HG03521 (cell line): ENCODE results near the gene FAM217A.

Experiments
- ATAC-seq: cut with Tn5 transposase; IDR thresholded peaks from one replicate; pipeline ENCODE4 v1.9.1; 2021; ENCODE audit warnings: mild to moderate bottlenecking, moderate library complexity; ENCODE audit not compliant: unreplicated experiment

The FAM217A gene

DNA sequence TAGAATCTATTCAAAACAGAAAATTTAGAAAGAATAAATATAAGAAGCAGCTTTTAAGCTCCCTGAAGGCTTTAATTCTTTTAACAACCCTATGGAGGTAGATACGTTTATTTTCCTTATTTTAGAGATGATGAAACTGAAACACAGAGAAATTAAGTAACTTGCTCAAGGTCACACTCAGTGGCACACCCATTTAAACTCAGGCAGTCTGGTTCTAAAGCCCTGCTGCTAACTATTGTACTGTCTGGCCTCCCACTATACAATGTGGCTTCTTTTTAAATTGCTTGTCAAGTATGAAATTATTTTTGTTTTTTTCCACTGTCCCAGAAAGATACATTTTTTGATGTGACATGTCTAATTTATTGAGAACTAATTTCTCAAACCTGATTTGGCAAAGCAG, 55.7 kb downstream of the FAM217A start:
- ATAC-seq = no peak

DNA sequence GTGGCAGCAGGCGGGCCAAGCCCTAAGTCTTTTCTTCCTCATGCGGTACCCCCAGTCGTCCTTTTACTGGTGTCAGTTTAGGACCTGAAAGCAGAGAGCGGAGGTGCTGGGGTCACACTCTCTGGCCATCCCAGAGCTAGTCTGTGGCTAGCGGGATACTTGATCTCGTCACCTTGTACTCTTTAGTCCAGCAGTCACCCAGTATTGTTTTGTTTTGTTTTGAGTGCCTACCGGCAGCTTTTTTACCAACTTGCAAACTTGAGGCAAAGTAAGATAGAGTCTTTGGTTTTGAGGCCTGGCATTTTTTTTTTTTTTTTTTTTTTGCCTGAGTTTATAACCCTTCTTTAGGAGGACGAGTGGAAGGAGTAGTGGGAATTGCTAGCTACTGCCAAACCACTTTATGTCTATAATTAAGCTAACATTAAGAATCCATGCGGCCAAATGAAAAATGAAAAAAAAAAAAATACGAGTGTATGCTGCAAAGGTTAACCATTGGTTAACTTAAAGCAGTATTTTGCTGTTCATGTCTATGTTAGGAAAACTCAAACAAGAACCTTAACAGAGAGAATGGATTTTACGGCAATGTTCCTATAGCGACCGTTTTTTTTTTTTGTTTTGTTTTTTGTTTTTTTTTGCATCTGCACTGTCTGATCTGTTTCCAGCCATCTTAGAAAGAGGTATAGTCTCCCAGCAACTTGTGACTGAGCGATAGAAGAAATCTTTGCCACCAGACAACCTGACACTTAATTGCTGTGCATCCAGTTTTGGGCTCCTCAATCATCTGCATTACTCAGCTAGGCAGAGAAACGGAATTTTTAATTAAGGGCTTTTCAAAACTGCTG, 56.9 kb downstream of the FAM217A start:
- no peak for ATAC-seq

- ATAC-seq = peak; percentile 44
These were observed 57.6 kb downstream of the FAM217A start for GRCh38 chr6:4021133-4021853.

DNA sequence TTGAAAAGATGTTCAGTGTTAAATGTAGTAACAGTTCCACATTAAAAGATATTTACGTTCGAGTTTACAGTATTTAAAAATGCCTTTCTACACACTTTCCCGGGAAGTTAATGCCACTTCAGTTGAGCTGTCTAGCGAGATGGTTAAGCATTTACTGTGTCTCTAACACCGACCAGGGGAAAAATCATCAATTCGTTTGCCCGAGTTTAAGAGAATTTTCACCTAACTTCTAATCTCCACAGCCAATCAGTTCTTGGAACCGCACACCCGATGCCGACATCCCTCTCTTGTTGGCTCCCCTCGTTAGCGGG, 58.2 kb downstream of the FAM217A start:
- ATAC-seq = no peak

DNA sequence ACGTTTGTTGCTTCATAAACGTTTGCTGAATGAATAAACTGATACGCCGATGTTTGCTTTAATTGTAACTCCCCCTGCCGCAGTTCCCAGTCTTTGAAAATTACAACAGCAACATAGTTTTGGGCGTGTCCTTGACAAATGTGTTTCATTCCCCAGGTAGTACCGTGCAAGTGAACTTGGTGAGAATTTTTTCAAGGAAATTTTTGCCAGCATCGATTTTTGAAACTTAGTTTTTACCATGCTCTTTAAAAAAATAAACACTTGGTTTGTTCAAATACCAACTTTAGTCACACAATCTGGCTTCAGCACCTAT, 60.1 kb downstream of the FAM217A start:
- ATAC-seq = no peak
